GM12873 (cell line): Measurements from ENCODE around the gene RAB27A.

Experiments used
- CTCF ChIP-seq: IDR thresholded peaks from 2 replicates; pipeline ENCODE4 v1.5.1; 2012; ENCODE audit warnings: low read depth, mild to moderate bottlenecking, moderate library complexity, low read length, control low read depth; ENCODE audit not compliant: insufficient read depth; ENCODE audit errors: missing control alignments

Gene RAB27A

GRCh38 chr15:55266547-55266946 is 23.1 kb downstream of the RAB27A start:
- no peak for TF ChIP-seq CTCF

GRCh38 chr15:55260562-55261131 is 29.0 kb downstream of the RAB27A start:
- no peak for TF ChIP-seq CTCF

GRCh38 chr15:55257938-55258337 is 31.7 kb downstream of the RAB27A start:
- no peak for TF ChIP-seq CTCF

- no peak for TF ChIP-seq CTCF
These were observed 32.5 kb downstream of the RAB27A start for GRCh38 chr15:55257012-55257670.

- TF ChIP-seq CTCF, result no peak
These were observed 33.2 kb downstream of the RAB27A start for GRCh38 chr15:55256281-55257011.

- no peak for TF ChIP-seq CTCF
These were observed 33.9 kb downstream of the RAB27A start for GRCh38 chr15:55255714-55256113.

GRCh38 chr15:55254916-55255679 is 34.5 kb downstream of the RAB27A start:
- no peak for TF ChIP-seq CTCF
